ENCODE measurements around the gene ABR.

Gene ABR

GRCh38 chr17:1109606-1110540, 69.9 kb downstream of the ABR start:
- Histone ChIP-seq H3K79me2 (ENCODE audit: low read length) (peaks cover 41% of the 10 kb centered on the region), H3K9ac (ENCODE audit: low read length) (peak overlapping the region; percentile 91), H2AFZ (ENCODE audit: low read length) (peak overlapping the region; percentile 40; the same call in 1 of the 2 replicates), H3K4me3 (ENCODE audit: low read length) (peak overlapping the region; percentile 86), H3K36me3 (replicated peaks; ENCODE audit: insufficient read depth, low read length) (no peaks in the 10 kb centered on the region), H3K4me2 (ENCODE audit: low read depth, low read length) (peak overlapping the region; percentile 91), H3K27me3 (replicated peaks; ENCODE audit: insufficient read depth, low read length) (no peaks in the 10 kb centered on the region), H3K27ac (ENCODE audit: low read length) (peak overlapping the region; percentile 57; the same call in 1 of the 2 replicates), H3F3A (ENCODE audit: insufficient read depth, low read length) (peaks cover 3% of the 10 kb centered on the region), H3K4me1 (ENCODE audit: low read length) (peaks cover 18% of the 10 kb centered on the region), H4K20me1 (ENCODE audit: insufficient read depth, low read length) (no peaks in the 10 kb centered on the region), H3K9me3 (replicated peaks; ENCODE audit: insufficient read depth, low read length) (no peaks in the 10 kb centered on the region), H3K9me2 (replicated peaks; ENCODE audit: insufficient read depth, low read length) (no peaks in the 10 kb centered on the region)
- TF ChIP-seq EZH2 (optimal IDR thresholded peaks at IDR 0.05; ENCODE audit: low read depth, low read length) (no peak), EZH2phosphoT487 (IDR thresholded peaks at IDR 0.05; ENCODE audit: low read length) (no peak), CTCF (IDR thresholded peaks at IDR 0.05; ENCODE audit: low read length) (peak; percentile 14; the same call in 1 of the 2 replicates)
- DNase-seq: peak; percentile 42

GRCh38 chr17:1108765-1109605, 70.8 kb downstream of the ABR start:
- Histone ChIP-seq H3K9me2 (replicated peaks; ENCODE audit: insufficient read depth, low read length) (no peaks in the 10 kb centered on the region), H3K79me2 (ENCODE audit: low read length) (peaks cover 49% of the 10 kb centered on the region), H3K4me3 (ENCODE audit: low read length) (peak overlapping the region; percentile 86), H3K4me2 (ENCODE audit: low read depth, low read length) (peak overlapping the region; percentile 94), H3K36me3 (replicated peaks; ENCODE audit: insufficient read depth, low read length) (no peaks in the 10 kb centered on the region), H3K9me3 (replicated peaks; ENCODE audit: insufficient read depth, low read length) (no peaks in the 10 kb centered on the region), H4K20me1 (ENCODE audit: insufficient read depth, low read length) (no peaks in the 10 kb centered on the region), H3K27ac (ENCODE audit: low read length) (peak overlapping the region; percentile 60; the same call in 1 of the 2 replicates), H3K4me1 (ENCODE audit: low read length) (peaks cover 15% of the 10 kb centered on the region), H2AFZ (ENCODE audit: low read length) (peak overlapping the region; percentile 84), H3K27me3 (replicated peaks; ENCODE audit: insufficient read depth, low read length) (no peaks in the 10 kb centered on the region), H3F3A (ENCODE audit: insufficient read depth, low read length) (no peaks in the 10 kb centered on the region), H3K9ac (ENCODE audit: low read length) (peak overlapping the region; percentile 91)
- TF ChIP-seq CTCF (IDR thresholded peaks at IDR 0.05; ENCODE audit: low read length): peak; percentile 6; the same call in 1 of the 2 replicates
- no peak for TF ChIP-seq EZH2phosphoT487 (IDR thresholded peaks at IDR 0.05; ENCODE audit: low read length)
- DNase-seq: peak; percentile 72

- Histone ChIP-seq H3K4me3 (ENCODE audit: low read length) (peak overlapping the region; percentile 86), H3K27ac (ENCODE audit: low read length) (peak overlapping the region; percentile 60; the same call in 1 of the 2 replicates)
- no peak for DNase-seq
These were observed 71.4 kb downstream of the ABR start for GRCh38 chr17:1108478-1108764.

More at GRCh38 chr17:1108478-1108764, 71.4 kb downstream of the ABR start:
- no peaks in the 10 kb centered on the region for H3K27me3 ChIP-seq (replicated peaks; ENCODE audit: insufficient read depth, low read length)
- H2AFZ ChIP-seq (ENCODE audit: low read length): peak overlapping the region; percentile 84
- H3K36me3 ChIP-seq (replicated peaks; ENCODE audit: insufficient read depth, low read length): no peaks in the 10 kb centered on the region
- H3K4me1 ChIP-seq (ENCODE audit: low read length): peaks cover 15% of the 10 kb centered on the region
- peaks cover 55% of the 10 kb centered on the region for H3K79me2 ChIP-seq (ENCODE audit: low read length)
- no peaks in the 10 kb centered on the region for H3K9me2 ChIP-seq (replicated peaks; ENCODE audit: insufficient read depth, low read length)
- no peaks in the 10 kb centered on the region for H3K9me3 ChIP-seq (replicated peaks; ENCODE audit: insufficient read depth, low read length)
- peak overlapping the region; percentile 94 for H3K4me2 ChIP-seq (ENCODE audit: low read depth, low read length)
- H4K20me1 ChIP-seq (ENCODE audit: insufficient read depth, low read length): no peaks in the 10 kb centered on the region
- TF ChIP-seq EZH2phosphoT487 (IDR thresholded peaks at IDR 0.05; ENCODE audit: low read length) (no peak), CTCF (IDR thresholded peaks at IDR 0.05; ENCODE audit: low read length) (no peak), EZH2 (optimal IDR thresholded peaks at IDR 0.05; ENCODE audit: low read depth, low read length) (no peak)
- no peaks in the 10 kb centered on the region for H3F3A ChIP-seq (ENCODE audit: insufficient read depth, low read length)
- H3K9ac ChIP-seq (ENCODE audit: low read length): peak overlapping the region; percentile 91

All from MM.1S (cell line).